HEK293T (cell line): ENCODE data around the gene ICAM4.

Source experiments
- CTCF ChIA-PET: fragments of 350-600 bp; formaldehyde crosslinking; extraction: SDS; loops from one replicate; lab custom pipeline; 2021; ENCODE audit warnings: antibody characterized with exemption, inconsistent platforms; lab: Yijun Ruan, JAX
- POLR2A ChIA-PET: fragments of 350-600 bp; formaldehyde crosslinking; extraction: SDS; loops from one replicate; lab custom pipeline; 2020; ENCODE audit warnings: antibody characterized with exemption, inconsistent platforms; lab: Yijun Ruan, JAX
- DNase-seq: peaks from one replicate; pipeline ENCODE4 v3.0.0; 2012; ENCODE audit warnings: mixed read lengths; ENCODE audit errors: extremely low spot score
- ARNT ChIP-seq: fragments of 450-650 bp; IDR thresholded peaks from 2 replicates; pipeline ENCODE4 v1.6.1; 2017; ENCODE audit warnings: mild to moderate bottlenecking
- BHLHE40 ChIP-seq: fragments of 450-650 bp; IDR thresholded peaks from 2 replicates; pipeline ENCODE4 v1.6.1; 2016; ENCODE audit warnings: mild to moderate bottlenecking, moderate library complexity, borderline replicate concordance
- CTBP1 ChIP-seq: fragments of 450-650 bp; IDR thresholded peaks from 2 replicates; pipeline ENCODE4 v1.6.1; 2016; ENCODE audit warnings: borderline replicate concordance
- ELF4 ChIP-seq: fragments of 450-650 bp; IDR thresholded peaks from 2 replicates; pipeline ENCODE4 v1.6.1; 2017; ENCODE audit warnings: antibody characterized with exemption
- FOXA1 ChIP-seq: fragments of 450-650 bp; IDR thresholded peaks from 2 replicates; pipeline ENCODE4 v1.6.1; 2016; ENCODE audit warnings: mild to moderate bottlenecking
- FOXK2 ChIP-seq: fragments of 450-650 bp; IDR thresholded peaks from 2 replicates; pipeline ENCODE4 v1.6.1; 2016; ENCODE audit warnings: mild to moderate bottlenecking
- FOXM1 ChIP-seq: fragments of 450-650 bp; IDR thresholded peaks from 2 replicates; pipeline ENCODE4 v1.6.1; 2017; ENCODE audit warnings: mild to moderate bottlenecking, borderline replicate concordance
- HDGF ChIP-seq: fragments of 450-650 bp; IDR thresholded peaks from 2 replicates; pipeline ENCODE4 v1.6.1; 2017; ENCODE audit warnings: antibody characterized with exemption, borderline replicate concordance
- L3MBTL2 ChIP-seq: fragments of 450-650 bp; conservative IDR thresholded peaks from 2 replicates; pipeline ENCODE4 v1.6.1; 2016; ENCODE audit warnings: mild to moderate bottlenecking
- LEF1 ChIP-seq: fragments of 450-650 bp; IDR thresholded peaks from 2 replicates; pipeline ENCODE4 v1.6.1; 2017; ENCODE audit warnings: mild to moderate bottlenecking, borderline replicate concordance
- NFRKB ChIP-seq: fragments of 450-650 bp; IDR thresholded peaks from 2 replicates; pipeline ENCODE4 v1.6.1; 2016; ENCODE audit warnings: mild to moderate bottlenecking, moderate library complexity
- PKNOX1 ChIP-seq: fragments of 450-650 bp; IDR thresholded peaks from 2 replicates; pipeline ENCODE4 v1.6.1; 2016
- SP1 ChIP-seq: fragments of 450-650 bp; IDR thresholded peaks from 2 replicates; pipeline ENCODE4 v1.6.1; 2017
- SUZ12 ChIP-seq: fragments of 450-650 bp; IDR thresholded peaks from 2 replicates; pipeline ENCODE4 v1.6.1; 2016; ENCODE audit warnings: mild to moderate bottlenecking
- TARDBP ChIP-seq: fragments of 450-650 bp; IDR thresholded peaks from 2 replicates; pipeline ENCODE4 v1.6.1; 2016
- ZNF384 ChIP-seq: fragments of 450-650 bp; IDR thresholded peaks from 2 replicates; pipeline ENCODE4 v1.6.1; 2016

Gene ICAM4

GRCh38 chr19:10270616-10271394, 15.9 kb upstream of the ICAM4 start, which contains the start of gene ICAM1:
Gene ICAM1 (plus strand): TSS chr19:10271120. CDS start chr19:10271160, 40 bp downstream.
- no peak for DNase-seq
- ChIA-PET CTCF (interaction anchor here (0.6 to 3.5 kb wide), 3 partner anchors 18 to 121 kb away, joined by 3 to 45 read pairs (median 3); no protein-coding TSS in a partner anchor), POLR2A (interaction anchor here (0.5 to 3.5 kb wide), 4 partner anchors 19 to 118 kb away, joined by 3 to 23 read pairs (median 8); partner anchors contain the start of genes ICAM5 and TYK2)
- TF ChIP-seq FOXM1 (no peak), ZNF384 (no peak), BHLHE40 (no peak), HDGF (no peak), CTBP1 (no peak), L3MBTL2 (no peak), LEF1 (no peak), SUZ12 (no peak), ARNT (no peak), FOXK2 (no peak), NFRKB (no peak), TARDBP (no peak), ELF4 (no peak), FOXA1 (no peak), PKNOX1 (no peak), SP1 (no peak)

GRCh38 chr19:10271543-10272086, 15.1 kb upstream of the ICAM4 start:
- CTCF ChIA-PET: interaction anchor here (0.7 to 3.5 kb wide), 3 partner anchors 13 to 120 kb away, joined by 3 to 45 read pairs (median 3); no protein-coding TSS in a partner anchor
- POLR2A ChIA-PET: interaction anchor here (0.5 to 3.5 kb wide), 3 partner anchors 18 to 109 kb away, joined by 3 to 23 read pairs (median 4); partner anchors contain the start of genes ICAM5 and TYK2
- DNase-seq: no peak
- TF ChIP-seq PKNOX1: no peak
- no peak for TF ChIP-seq LEF1
- no peak for TF ChIP-seq ELF4
- TF ChIP-seq FOXM1: no peak
- no peak for TF ChIP-seq ZNF384
- TF ChIP-seq BHLHE40: no peak
- no peak for TF ChIP-seq NFRKB
- TF ChIP-seq FOXK2: no peak
- no peak for TF ChIP-seq HDGF
- no peak for TF ChIP-seq FOXA1
- no peak for TF ChIP-seq CTBP1

- no peak for TF ChIP-seq TARDBP
- no peak for TF ChIP-seq L3MBTL2
- TF ChIP-seq SP1: no peak
- TF ChIP-seq ARNT: no peak
- no peak for TF ChIP-seq NFRKB
- TF ChIP-seq HDGF: no peak
- CTCF ChIA-PET: no interaction called here
- DNase-seq: no peak
- POLR2A ChIA-PET: interaction anchor here (1.2 kb wide), 1 partner anchor 12 kb away, joined by 5 read pairs; no protein-coding TSS in a partner anchor
Measured at GRCh38 chr19:10274589-10274988, 12.2 kb upstream of the ICAM4 start.

GRCh38 chr19:10277795-10278589, 8.8 kb upstream of the ICAM4 start:
- POLR2A ChIA-PET: interaction anchor here (1.2 to 1.4 kb wide), 2 partner anchors 12 to 103 kb away, joined by 3 to 5 read pairs; partner anchors contain the start of genes ICAM5 and TYK2
- TF ChIP-seq NFRKB: no peak
- TF ChIP-seq FOXM1: no peak
- no peak for TF ChIP-seq LEF1
- no peak for TF ChIP-seq ELF4
- TF ChIP-seq ARNT: no peak
- TF ChIP-seq FOXK2: no peak
- no peak for TF ChIP-seq L3MBTL2
- TF ChIP-seq FOXA1: no peak
- TF ChIP-seq ZNF384: no peak
- no peak for TF ChIP-seq CTBP1
- TF ChIP-seq SP1: no peak
- TF ChIP-seq BHLHE40: no peak
- no peak for TF ChIP-seq SUZ12
- no peak for TF ChIP-seq HDGF
- no peak for TF ChIP-seq PKNOX1
- CTCF ChIA-PET: interaction anchor here (1.0 to 1.7 kb wide), 2 partner anchors 8 to 110 kb away, joined by 3 to 5 read pairs; no protein-coding TSS in a partner anchor
- DNase-seq: no peak

- ChIA-PET POLR2A (no interaction called here), CTCF (interaction anchor here (1.7 kb wide), 1 partner anchor 9 kb away, joined by 5 read pairs; no protein-coding TSS in a partner anchor)
- DNase-seq: no peak
- no peak for TF ChIP-seq SUZ12
Measured at GRCh38 chr19:10278935-10279334, 7.8 kb upstream of the ICAM4 start.
